ENCODE measurements around the gene LDB2.

The LDB2 gene

GRCh38 chr4:16777726-16778125 lies 120.7 kb downstream of the LDB2 start:
- no peak for TF ChIP-seq CTCF (IDR thresholded peaks at IDR 0.05; ENCODE audit: insufficient read depth, low read depth, low read length, missing control alignments)

GRCh38 chr4:16775411-16776154 lies 122.9 kb downstream of the LDB2 start:
- H3K4me3 ChIP-seq (ENCODE audit: low read depth, low read length): no peak overlapping the region
- TF ChIP-seq CTCF (IDR thresholded peaks at IDR 0.05; ENCODE audit: insufficient read depth, low read depth, low read length, missing control alignments): no peak
- DNase-seq (ENCODE audit: low read depth): no peak

More at GRCh38 chr4:16777726-16778125, 120.7 kb downstream of the LDB2 start:
- no peak overlapping the region for H3K4me3 ChIP-seq (ENCODE audit: low read depth, low read length)
- no peak for DNase-seq (ENCODE audit: low read depth)

- TF ChIP-seq CTCF (IDR thresholded peaks at IDR 0.05; ENCODE audit: insufficient read depth, low read depth, low read length, missing control alignments): no peak
- H3K4me3 ChIP-seq (ENCODE audit: low read depth, low read length): no peak overlapping the region
- DNase-seq (ENCODE audit: low read depth): no peak
Observed at GRCh38 chr4:16772366-16772850, 126.0 kb downstream of the LDB2 start.

GRCh38 chr4:16770710-16771285 lies 127.6 kb downstream of the LDB2 start:
- no peak for TF ChIP-seq CTCF (IDR thresholded peaks at IDR 0.05; ENCODE audit: insufficient read depth, low read depth, low read length, missing control alignments)
- no peak overlapping the region for H3K4me3 ChIP-seq (ENCODE audit: low read depth, low read length)
- DNase-seq (ENCODE audit: low read depth): no peak

GRCh38 chr4:16767861-16768260 lies 130.6 kb downstream of the LDB2 start:
- TF ChIP-seq CTCF (IDR thresholded peaks at IDR 0.05; ENCODE audit: insufficient read depth, low read depth, low read length, missing control alignments): no peak
- DNase-seq (ENCODE audit: low read depth): no peak
- H3K4me3 ChIP-seq (ENCODE audit: low read depth, low read length): no peak overlapping the region

GRCh38 chr4:16767251-16767650 lies 131.2 kb downstream of the LDB2 start:
- DNase-seq (ENCODE audit: low read depth): no peak
- H3K4me3 ChIP-seq (ENCODE audit: low read depth, low read length): no peak overlapping the region
- no peak for TF ChIP-seq CTCF (IDR thresholded peaks at IDR 0.05; ENCODE audit: insufficient read depth, low read depth, low read length, missing control alignments)

Measured in GM12865 (cell line).